Measurements from ENCODE around the gene FAM168A.

The FAM168A gene

DNA sequence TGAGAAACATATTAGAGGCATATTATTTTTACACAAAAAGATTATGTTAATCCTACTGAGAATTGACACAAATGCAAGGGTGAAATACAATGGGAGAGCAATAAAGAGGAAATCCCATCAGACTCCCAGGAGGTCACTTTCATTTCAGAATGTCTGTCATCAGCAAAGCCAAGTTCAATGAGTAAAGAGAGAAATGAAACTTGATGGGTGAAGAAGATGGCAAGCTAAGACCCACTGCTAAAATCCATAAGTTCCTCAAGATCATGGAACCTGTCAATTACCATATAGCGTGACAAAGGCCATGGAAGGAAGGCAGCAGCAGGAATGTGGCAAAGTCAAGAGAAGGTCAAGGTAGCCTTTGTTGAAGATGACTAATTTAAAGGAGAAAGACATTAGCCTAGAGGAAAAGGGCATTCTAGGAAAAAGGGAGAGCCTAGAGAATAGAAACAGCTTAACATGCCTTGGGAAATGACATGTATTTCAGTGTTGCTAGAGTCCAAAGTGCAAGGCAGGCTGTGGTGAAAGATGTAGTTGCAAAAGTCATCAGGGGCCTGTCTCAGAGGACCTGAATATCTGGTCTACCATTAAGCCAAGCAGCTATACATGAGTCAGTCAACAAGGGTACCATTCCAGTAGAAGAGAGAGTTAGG, 43.1 kb downstream of the FAM168A start:
- DNase-seq, result no peak

DNA sequence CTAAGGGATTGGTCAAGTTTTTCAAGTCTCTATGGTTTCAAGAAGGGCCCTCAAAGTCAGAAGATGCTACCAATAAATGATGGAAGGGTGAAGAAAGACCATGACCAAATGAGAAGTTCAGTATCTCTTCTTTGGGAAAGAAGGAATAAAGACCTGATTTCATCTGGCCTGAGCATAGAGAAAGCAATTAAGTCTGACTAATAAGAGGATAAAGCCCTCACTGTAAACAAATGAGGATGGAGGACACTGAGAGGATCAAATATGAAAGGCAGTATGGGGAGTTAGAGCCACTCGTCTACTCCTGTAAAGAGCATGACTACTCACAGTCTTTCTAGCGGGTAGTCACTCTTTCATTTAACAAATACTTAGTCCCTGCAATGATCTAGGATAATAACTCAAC, 44.6 kb downstream of the FAM168A start:
- no peak for DNase-seq

DNA sequence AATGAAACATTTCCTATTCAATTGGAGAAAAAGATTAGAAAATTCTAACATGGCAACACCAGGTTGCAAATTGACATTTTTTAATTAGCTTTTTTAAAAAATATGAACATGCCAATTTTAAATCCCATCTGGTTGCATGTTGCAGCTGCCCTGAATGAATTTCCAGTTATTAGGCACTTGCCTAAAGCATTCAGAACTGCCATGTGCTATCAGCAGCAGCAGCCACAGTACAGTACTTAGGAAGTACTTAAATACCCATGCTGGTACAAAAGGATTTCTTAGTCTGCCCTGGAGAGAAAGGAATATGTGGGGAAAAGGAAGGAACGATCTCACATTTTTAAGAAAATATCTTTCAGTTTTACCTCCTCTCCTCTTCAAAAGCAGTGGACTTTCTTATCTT, 46.2 kb downstream of the FAM168A start:
- DNase-seq, result no peak

DNA sequence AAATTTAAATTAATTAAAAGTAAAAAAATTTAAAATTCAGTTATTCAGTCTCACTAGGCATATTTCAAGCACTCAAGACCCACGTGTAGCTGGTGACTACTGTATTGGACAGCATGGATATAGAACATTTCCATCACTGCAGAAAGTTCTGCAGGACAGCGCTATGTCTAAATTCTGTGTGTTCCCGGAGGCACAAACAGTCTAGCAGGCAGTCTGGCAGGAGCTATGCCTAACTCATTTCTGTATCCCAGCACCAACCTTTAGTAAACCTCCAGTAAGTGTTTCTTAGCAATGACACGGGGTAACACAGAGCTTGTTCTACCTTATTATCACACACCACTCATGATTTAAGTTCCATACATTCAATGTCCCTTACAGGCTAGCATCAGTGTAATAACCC, 48.5 kb downstream of the FAM168A start:
- no peak for DNase-seq

DNA sequence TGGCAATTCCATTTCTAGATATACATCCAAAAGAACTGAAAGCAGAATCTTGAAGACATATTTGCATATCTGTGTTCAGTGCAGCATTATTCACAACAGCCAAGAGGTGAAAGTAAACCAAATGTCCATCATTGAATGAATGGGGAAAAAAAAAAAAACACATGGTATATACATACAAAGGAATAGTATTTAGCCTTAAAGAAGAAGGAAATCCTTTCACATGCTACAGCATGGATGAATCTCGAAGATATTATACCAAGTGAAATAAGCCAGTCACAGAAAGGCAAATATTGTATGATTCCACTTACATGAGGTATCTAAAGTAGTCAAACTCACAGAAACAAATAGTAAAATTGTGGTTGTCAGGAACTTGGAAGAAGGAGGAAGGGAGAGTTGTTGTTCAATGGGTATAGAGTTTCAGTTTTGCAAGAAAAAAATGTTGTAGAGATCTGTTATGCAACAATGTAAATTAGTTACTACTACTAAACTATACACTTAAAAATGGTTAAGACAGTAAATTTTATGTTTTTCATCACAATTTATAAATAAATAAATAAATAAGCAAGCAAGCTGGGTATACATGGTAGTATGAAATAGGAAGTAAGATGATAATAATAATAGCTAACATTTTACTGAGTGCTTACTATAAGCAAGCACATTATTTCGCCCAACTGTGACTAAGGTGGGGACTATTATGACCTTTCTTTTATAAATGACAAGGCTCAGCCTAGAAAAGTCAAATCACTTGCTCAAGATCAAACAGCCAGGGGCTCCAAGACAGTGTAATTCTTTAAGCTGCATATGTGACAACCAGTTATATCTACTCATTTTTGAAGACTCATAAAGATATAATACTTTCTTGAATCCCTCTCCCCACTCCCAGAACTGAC, 50.0 kb downstream of the FAM168A start:
- no peak for DNase-seq

DNA sequence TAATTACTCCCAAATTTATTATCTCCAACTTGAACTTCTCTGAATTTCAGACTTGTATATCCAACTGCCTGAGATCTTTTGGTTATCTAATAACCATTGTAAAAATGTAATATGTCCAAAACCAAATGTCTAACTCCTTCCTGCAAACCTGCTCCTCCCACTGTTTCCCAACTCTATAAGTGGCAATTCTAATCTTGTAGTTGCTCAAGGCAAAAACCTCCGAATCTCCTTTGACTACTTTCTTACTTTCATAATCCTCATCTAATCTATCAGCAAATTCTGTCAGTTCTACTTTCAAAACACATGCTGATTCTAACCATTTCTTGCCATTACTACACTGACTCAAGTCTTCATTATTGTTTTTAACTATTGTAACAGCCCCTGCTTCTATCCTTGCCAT, 55.7 kb downstream of the FAM168A start:
- no peak for DNase-seq

DNA sequence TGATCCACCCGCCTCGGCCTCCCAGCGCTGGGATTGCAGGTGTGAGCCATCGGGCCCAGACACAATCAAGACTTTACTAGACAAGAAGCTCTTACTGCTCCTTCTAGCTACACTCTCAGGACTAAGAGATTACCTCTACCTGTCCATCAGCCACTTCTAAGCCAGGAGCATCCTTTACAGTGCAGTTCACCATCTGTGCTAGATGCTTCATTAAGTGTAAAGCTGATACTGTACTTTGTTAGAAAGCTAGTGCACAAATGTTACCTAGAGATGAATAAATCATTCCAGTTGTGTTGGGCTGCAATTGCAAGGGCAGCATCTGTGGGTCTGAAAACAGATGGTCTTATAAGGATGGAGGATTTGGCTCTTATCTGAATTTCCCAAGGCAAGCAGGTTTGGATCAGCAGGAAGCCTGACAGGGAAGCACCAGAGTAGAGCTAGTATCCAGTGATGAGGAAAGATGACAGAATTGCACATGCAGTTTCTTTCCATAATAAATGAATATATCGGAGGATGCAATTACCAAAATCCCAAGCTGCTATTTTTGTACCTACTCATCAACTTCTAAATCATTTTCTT, 58.3 kb downstream of the FAM168A start:
- no peak for DNase-seq

DNA sequence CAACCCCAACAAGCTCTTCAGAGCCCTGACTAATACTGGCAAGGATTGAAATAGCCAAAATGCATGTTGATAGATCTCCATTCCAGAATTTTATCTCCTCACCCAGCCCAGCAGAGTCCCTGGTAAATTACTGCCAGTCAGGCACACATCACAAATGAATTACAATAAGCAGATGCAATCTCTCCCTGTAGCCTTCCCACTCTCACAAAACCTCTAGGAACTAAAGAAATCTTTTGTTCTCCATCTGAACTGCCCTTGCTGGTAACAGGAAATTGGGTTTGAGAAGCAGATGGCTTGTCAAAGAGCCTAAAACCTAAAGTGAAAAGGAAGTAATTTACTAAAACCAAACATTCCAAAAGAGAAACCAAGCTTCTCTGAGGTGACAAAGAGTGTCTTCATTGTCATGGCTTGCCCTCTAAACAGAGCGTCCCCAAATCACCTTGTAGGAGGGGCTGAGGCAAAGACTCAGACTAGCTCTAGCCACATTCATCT, 59.5 kb downstream of the FAM168A start:
- no peak for DNase-seq

DNA sequence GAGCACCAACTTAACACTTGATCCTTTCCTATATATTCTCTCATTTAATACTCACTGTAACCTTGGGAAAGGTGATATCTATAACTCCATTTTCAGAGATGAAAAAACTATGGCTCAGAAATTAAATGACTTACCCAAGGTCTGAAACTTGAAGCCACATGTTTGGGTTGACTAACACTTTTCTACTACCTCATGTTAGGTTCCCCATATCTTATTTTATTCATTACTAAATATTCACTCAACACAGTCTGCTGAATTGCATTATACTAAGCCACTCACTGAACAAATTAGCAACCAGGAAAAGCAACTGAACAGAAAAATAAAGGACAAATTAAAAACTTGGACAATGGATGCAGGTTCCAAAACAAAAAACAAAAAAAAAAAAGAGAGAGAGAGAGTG, 59.9 kb downstream of the FAM168A start:
- no peak for DNase-seq

DNA sequence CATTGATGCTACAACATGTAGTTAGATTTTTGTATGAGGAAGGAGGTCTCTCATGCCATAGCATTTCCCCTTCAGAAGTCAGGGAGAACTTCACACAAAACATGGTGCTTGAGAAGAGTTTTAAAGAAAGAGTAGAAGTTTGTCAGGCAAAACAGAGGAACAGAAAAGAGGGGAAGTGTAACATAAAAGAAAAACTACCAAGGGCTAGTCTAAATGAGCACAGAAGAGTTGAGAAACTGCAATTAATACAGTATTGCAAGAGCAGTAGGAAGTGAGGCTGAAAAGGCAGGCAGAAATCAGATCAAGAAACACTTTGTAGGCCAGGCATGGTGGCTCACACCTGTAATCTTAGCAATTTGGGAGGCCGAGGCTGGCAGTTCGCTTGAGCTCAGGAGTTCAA, 61.0 kb downstream of the FAM168A start:
- no peak for DNase-seq

DNA sequence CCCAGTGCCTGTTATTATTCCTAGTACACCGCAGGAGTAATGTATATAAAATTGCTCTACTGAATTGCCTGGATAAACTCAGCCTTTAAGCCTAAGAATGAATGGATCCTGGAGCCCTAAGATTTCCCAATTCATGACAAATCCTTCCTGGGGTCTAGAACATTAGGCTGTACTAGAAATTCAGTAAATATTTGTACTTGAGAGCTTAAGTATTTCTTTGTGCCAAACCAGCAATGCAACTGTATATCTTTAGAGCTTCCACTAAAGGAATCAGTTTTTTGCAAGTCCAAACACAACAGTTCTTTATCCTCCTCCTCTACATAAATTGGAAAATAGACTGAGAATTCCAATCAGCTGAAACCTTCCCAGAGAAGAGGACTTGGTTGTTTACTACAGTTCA, 65.6 kb downstream of the FAM168A start:
- no peak for DNase-seq

DNA sequence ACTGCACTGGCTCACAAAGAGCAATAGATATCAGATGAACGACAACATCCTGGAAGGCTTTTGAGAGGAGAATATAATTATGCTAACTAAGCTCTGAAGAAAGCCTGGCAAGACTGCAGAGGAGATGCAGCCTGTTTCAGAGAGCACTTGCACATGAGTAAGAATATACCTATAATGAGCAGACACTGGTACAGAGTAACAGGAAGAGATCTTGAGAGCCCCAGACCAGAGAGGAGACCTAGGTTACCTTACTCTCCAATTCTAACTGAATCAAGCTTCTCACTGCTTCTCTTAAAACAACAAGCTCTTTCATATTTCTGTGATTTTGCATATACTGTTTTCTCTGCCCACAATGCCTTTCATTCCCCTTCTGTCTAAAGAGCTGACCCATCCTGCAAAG, 66.5 kb downstream of the FAM168A start:
- DNase-seq, result no peak

DNA sequence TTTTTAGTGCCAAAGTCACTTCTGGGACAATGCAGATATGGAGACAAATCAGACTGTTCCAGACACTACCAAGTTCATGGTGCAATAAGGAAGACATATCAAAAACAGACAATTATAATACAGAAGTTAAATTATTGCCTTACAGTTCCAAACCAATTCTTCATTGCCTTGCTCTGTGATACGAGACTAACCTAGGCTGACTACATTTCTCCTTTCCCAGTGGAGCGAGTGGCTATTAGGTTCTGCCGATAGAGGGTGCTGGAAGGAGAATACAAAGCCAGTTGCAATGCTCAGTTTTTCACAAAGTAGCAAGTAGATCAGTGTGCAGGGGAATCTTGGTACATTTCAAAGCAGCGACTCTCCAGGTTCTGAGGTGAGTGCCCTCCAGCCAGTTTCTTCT, 67.8 kb downstream of the FAM168A start:
- no peak for DNase-seq

DNA sequence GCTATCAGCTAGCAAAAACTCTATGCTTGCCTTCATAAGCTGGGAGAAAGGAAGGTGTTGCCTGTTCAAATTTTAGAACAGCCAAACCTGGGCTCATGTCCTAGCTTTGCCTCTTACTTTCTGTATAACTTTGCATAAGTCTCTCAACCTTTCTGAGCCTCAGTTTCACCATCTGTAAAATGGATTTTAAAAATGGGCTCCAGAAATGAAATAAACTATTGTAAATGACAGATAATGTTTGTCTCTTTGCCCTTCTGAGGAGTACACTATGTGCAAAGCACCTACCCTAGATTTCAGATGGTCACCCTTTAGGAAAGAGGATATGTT, 68.7 kb downstream of the FAM168A start:
- no peak for DNase-seq

DNA sequence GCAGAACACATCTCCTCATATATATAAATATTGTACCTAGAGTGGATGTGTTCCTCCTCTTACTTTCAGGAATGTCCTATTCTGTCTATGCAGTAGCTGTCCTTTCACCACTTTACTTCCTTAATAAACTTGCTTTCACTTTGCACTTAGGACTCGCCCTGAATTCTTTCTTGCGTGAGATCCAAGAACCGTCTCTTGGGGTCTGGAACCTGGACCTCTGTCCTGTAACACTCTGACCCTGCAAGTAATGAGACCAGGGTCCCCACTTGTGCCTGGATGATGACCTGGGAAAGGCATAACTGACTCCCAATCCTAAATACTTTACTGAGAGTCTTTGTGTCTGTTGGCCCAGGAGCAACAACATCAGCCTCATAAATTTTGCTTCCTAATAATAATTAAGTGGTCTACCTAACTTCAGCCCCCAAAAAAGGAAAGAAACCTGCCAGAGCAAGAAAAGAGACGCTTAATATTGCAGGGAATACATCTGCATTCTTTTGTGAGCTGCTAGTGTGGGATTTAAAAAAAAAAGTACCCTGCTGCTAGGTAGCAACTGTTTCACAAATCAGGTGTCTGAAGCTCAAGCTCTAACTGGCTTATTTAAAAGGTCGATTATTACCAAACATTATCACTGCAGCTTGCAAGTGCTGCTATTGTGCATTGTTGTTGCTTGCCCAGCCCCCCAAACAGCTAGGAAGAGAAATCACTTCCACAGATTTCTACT, 69.3 kb downstream of the FAM168A start:
- DNase-seq, result no peak

DNA sequence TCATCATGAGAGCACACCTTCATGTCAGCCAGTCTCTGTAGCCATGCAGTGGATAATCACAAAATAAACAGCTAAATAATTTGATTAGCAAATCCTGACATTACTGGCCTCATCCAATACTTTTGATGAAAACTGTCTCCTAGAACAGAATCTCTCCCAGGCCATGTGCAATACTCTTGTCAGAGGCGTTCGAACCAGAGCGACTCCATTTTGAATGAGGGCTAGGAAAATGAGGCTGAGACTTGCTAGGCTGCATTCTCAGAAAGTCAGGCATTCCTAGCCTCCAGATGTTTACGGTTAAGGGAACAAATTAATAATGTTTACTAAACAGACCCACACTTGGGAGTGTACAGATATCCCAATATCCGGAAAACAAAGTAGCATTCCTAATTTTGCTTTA, 69.9 kb downstream of the FAM168A start:
- no peak for DNase-seq

DNA sequence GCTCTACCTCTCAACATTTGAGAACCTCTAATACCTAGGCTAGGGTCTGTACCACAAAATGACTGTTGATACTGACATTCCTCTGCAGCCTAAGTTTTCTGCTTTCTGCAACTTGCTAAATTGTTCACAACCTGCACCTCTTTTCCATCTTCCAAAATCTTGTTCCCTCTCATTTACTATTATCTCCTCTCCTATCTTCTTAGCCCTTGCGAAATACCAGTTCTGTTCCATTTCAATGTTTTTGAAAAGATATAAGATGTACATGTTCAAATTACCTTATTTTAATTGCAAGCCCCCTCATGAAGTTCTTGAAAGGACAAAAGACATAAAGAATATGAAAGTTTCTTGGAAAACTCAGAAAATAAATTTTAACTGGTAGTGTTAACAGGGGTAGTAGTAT, 72.3 kb downstream of the FAM168A start:
- DNase-seq, result no peak

DNA sequence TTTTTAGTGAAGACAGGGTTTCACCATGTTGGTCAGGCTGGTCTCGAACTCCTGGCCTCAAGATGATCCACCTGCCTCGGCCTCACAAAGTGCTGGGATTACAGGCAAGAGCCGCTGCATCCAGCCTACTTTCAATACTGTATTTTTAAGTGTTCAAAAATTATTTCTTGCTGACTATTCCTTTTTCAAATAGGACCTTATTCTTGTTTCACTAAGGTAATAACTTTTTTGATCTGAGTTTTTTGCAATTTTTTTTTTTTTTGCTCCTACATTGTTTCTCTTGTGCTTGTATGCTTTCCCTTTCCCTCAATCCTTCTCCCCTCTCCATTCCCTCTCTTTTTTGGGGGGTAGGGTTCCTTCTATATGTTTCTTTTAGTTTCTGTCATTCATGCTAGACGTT, 73.1 kb downstream of the FAM168A start:
- no peak for DNase-seq

DNA sequence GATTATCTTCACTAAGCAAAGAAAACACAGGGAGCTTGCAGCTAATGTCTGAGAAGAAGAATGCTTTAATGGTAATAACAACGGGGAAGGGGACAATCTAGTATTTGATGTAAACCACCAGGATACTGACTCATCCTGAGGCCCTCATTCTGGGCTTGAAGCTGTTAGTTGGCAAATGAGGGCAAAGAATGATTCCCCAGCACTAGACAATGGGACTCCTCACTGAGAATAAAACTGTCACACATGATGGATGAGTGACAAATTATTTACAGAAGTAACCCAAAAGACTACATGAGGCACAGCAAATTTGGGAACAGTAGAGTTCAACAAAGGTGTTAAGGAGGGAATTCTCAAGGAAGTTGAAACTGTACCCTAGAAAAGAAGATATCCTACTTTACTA, 76.3 kb downstream of the FAM168A start:
- no peak for DNase-seq

DNA sequence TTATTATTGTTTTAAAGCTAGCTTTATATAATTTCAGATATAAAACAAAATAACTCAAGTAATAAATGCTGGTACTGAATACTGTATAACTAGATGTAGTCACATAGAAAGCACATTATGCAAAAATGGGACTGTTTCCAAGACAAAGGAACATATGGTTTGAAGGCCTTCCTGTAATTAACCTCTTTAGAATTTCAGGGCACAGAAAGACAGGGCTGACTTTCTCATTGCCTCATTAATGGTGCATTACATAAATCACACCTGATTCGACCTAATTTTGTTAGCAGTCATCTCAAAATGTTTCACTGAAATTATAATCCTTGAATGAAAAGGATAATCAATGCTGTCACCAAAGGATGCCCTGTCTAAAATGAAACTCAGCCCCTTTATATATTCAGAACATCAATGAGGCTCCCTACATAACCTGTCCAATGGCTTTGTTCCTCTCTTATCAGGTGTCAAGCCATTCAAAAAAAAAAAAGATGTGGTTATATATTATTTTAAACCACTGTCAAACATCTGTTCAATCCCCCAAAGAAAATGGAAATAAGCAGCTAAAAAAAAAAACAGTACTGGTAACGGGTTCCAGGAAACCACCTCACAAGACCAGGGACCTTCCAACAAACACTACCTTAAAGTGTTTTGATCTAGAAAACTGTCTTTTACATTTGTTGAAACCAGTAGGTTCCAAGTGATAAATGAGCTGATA, 77.4 kb downstream of the FAM168A start:
- DNase-seq, result no peak

DNA sequence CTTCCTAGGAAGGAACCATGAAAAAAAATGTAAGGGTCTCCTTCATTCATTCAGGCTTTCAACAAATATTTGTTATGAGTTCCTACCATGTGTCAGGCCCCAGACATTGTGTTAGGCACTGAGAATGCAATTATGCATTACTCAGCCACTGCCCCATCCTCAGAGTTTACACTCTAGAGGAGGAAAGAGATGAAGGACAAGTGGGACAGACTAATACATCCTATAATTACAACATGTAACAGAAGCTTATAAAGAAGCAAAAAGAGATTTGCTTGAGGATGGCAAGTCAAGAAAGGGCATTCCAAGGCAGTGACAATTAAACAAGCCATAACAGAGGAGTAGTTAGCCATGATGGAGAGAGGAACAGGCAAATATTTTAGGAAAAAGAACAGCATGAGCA, 78.6 kb downstream of the FAM168A start:
- DNase-seq, result no peak

DNA sequence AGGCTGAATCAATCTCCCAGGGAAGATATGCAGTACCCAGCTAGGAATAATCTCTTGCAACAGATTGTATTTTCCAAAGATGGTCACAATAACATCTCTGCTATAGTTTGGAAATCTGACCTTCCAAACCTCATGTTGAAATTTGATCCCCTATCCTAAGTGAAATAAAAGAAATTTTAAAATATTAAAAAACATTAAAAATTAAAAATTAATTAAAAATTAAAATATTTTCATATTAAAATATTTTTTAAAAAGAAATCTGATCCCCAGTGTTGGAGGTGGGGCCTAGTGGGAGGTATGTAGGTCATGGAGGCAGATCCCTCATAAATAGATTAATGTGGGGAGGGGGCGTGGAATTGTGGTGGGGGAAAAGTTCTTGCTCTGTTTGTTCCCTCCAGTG, 79.7 kb downstream of the FAM168A start:
- DNase-seq, result no peak

DNA sequence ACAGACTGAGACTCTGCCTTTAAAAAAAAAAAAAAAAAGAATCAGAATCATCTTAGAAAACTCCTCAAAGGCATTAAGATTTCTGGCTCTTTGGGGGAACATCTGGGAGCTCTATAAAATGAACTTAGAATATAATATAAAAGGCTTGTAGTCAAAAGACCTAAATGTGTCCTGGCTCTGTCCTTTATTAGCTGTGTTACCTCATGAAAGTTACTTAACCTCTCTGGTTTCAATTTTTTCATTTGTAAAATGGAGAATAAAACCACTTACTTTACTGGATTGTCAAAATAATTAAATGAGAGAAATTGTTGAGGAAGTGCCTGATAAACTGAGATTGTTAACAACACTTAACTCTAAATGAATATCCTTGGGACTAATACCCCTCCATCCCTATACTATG, 81.8 kb downstream of the FAM168A start:
- no peak for DNase-seq

Measured in stimulated activated CD4-positive, alpha-beta T cell treated with anti-CD3 and anti-CD28 coated beads, Interleukin-2, amount 100 ng/mL, for 48 hours (primary cell).